Activated CD8-positive, alpha-beta memory T cell treated with anti-CD3 and anti-CD28 coated beads, Interleukin-2, amount 50 U/mL, for 4 hours (primary cell): ENCODE measurements around the gene RPTOR.

ENCODE experiments used
- DNase-seq: peaks from one replicate; pipeline ENCODE4 v3.0.0-alpha.2; 2020

The RPTOR gene

GRCh38 chr17:80995131-80995530 lies 450.5 kb downstream of the RPTOR start:
- DNase-seq: no peak

GRCh38 chr17:80996422-80997305 lies 452.0 kb downstream of the RPTOR start:
- DNase-seq: no peak

GRCh38 chr17:80997424-80998117 lies 452.9 kb downstream of the RPTOR start:
- DNase-seq: no peak

- DNase-seq: no peak
Measured at GRCh38 chr17:80998118-80998747, 453.6 kb downstream of the RPTOR start.

- no peak for DNase-seq
Measured at GRCh38 chr17:80998748-80999535, 454.3 kb downstream of the RPTOR start.

GRCh38 chr17:80999536-81000333 lies 455.1 kb downstream of the RPTOR start:
- DNase-seq: no peak

GRCh38 chr17:81000334-81000630 lies 455.6 kb downstream of the RPTOR start:
- no peak for DNase-seq

GRCh38 chr17:81000631-81001357 lies 456.2 kb downstream of the RPTOR start:
- no peak for DNase-seq

GRCh38 chr17:81002013-81002384 lies 457.4 kb downstream of the RPTOR start:
- DNase-seq: no peak

- DNase-seq: no peak
Measured at GRCh38 chr17:81002409-81003361, 458.0 kb downstream of the RPTOR start.

GRCh38 chr17:81003711-81004475 lies 459.3 kb downstream of the RPTOR start:
- no peak for DNase-seq

- DNase-seq: no peak
Measured at GRCh38 chr17:81006891-81007290, 462.3 kb downstream of the RPTOR start.

GRCh38 chr17:81008140-81008539 lies 463.5 kb downstream of the RPTOR start:
- DNase-seq: no peak

- no peak for DNase-seq
Measured at GRCh38 chr17:81009136-81009535, 464.5 kb downstream of the RPTOR start.

GRCh38 chr17:81010935-81011334 lies 466.3 kb downstream of the RPTOR start:
- DNase-seq: no peak

- DNase-seq: no peak
Measured at GRCh38 chr17:81011951-81012350, 467.3 kb downstream of the RPTOR start.

- no peak for DNase-seq
Measured at GRCh38 chr17:81012574-81013447, 468.2 kb downstream of the RPTOR start.

- no peak for DNase-seq
Measured at GRCh38 chr17:81013642-81014041, 469.0 kb downstream of the RPTOR start.

GRCh38 chr17:81015136-81015535 lies 470.5 kb downstream of the RPTOR start:
- DNase-seq: no peak
